H9 (cell line): Measurements from ENCODE around the gene ACP2. TPM values are rescaled to one million over a fixed set of nuclear protein-coding genes. Genes with fewer than 3 reads are reported as not detected.

Experiments
- DNase-seq: peaks from one replicate; pipeline ENCODE4 v3.0.0-alpha.2; 2017
- H2AFZ ChIP-seq: one replicate; pipeline ENCODE4 v1.6.1; 2013; ENCODE audit warnings: mild to moderate bottlenecking, low read length, control low read depth, moderate library complexity
- H2AK5ac ChIP-seq: 2 replicates; pipeline ENCODE4 v1.6.1; 2013; ENCODE audit warnings: low read length, control low read depth, mixed read lengths; ENCODE audit not compliant: insufficient read length
- H2BK120ac ChIP-seq: one replicate; pipeline ENCODE4 v1.6.1; 2013; ENCODE audit warnings: low read depth, mild to moderate bottlenecking, low read length, control low read depth, inconsistent platforms; ENCODE audit not compliant: poor library complexity, severe bottlenecking
- H2BK12ac ChIP-seq: 2 replicates; pipeline ENCODE4 v1.6.1; 2013; ENCODE audit warnings: low read length, control low read depth, mixed read lengths, low read depth; ENCODE audit not compliant: insufficient read length
- H2BK15ac ChIP-seq: 2 replicates; pipeline ENCODE4 v1.6.1; 2013; ENCODE audit warnings: low read depth, low read length, control low read depth
- H2BK20ac ChIP-seq: one replicate; pipeline ENCODE4 v1.6.1; 2013; ENCODE audit warnings: low read depth, mild to moderate bottlenecking, low read length, control low read depth, inconsistent platforms; ENCODE audit not compliant: poor library complexity, severe bottlenecking
- H2BK5ac ChIP-seq: 2 replicates; pipeline ENCODE4 v1.6.1; 2013; ENCODE audit warnings: low read length, control low read depth, mixed read lengths; ENCODE audit not compliant: insufficient read length
- H3K14ac ChIP-seq: 2 replicates; pipeline ENCODE4 v1.6.1; 2013; ENCODE audit warnings: low read length, control low read depth; ENCODE audit not compliant: insufficient read depth
- H3K18ac ChIP-seq: 2 replicates; pipeline ENCODE4 v1.6.1; 2013; ENCODE audit warnings: low read depth, mild to moderate bottlenecking, mixed read lengths, low read length, control low read depth; ENCODE audit not compliant: insufficient read length
- H3K23ac ChIP-seq: 2 replicates; pipeline ENCODE4 v1.6.1; 2013; ENCODE audit warnings: low read length, control low read depth, mixed read lengths, low read depth; ENCODE audit not compliant: insufficient read length
- H3K23me2 ChIP-seq: 2 replicates; pipeline ENCODE4 v1.6.1; 2013; ENCODE audit warnings: low read depth, mild to moderate bottlenecking, mixed read lengths, low read length, control low read depth; ENCODE audit not compliant: insufficient read length, poor library complexity, severe bottlenecking
- H3K27ac ChIP-seq: 2 replicates; pipeline ENCODE4 v1.5.1; 2013; ENCODE audit warnings: low read length, control low read depth, mixed read lengths, low read depth; ENCODE audit not compliant: insufficient read length
- H3K27me3 ChIP-seq: 2 replicates; pipeline ENCODE4 v1.6.1; 2013; ENCODE audit warnings: low read length, control low read depth, inconsistent platforms; ENCODE audit not compliant: insufficient read depth
- H3K4ac ChIP-seq: 2 replicates; pipeline ENCODE4 v1.6.1; 2013; ENCODE audit warnings: low read depth, mild to moderate bottlenecking, control low read depth, inconsistent platforms, low read length, moderate library complexity
- H3K4me1 ChIP-seq: 2 replicates; pipeline ENCODE4 v1.6.1; 2013; ENCODE audit warnings: low read length, control low read depth, inconsistent platforms; ENCODE audit not compliant: insufficient read depth
- H3K4me2 ChIP-seq: 2 replicates; pipeline ENCODE4 v1.6.1; 2013; ENCODE audit warnings: low read length, control low read depth, mixed read lengths; ENCODE audit not compliant: insufficient read length, insufficient read depth
- H3K56ac ChIP-seq: 2 replicates; pipeline ENCODE4 v1.6.1; 2013; ENCODE audit warnings: low read depth, mild to moderate bottlenecking, mixed read lengths, low read length, control low read depth; ENCODE audit not compliant: insufficient read length
- H3K79me1 ChIP-seq: 2 replicates; pipeline ENCODE4 v1.6.1; 2013; ENCODE audit warnings: low read depth, mild to moderate bottlenecking, moderate library complexity, low read length, control low read depth, inconsistent platforms; ENCODE audit not compliant: insufficient read depth, poor library complexity, severe bottlenecking
- H3K79me2 ChIP-seq: 2 replicates; pipeline ENCODE4 v1.6.1; 2013; ENCODE audit warnings: low read length, control low read depth, inconsistent platforms; ENCODE audit not compliant: insufficient read depth
- H3K9ac ChIP-seq: 2 replicates; pipeline ENCODE4 v1.6.1; 2013; ENCODE audit warnings: low read length, control low read depth, mixed read lengths; ENCODE audit not compliant: insufficient read length; ENCODE audit errors: extremely low read depth
- H3K9me3 ChIP-seq: one replicate; pipeline ENCODE4 v1.6.1; 2013; ENCODE audit warnings: low read depth, low read length, inconsistent platforms; ENCODE audit not compliant: control insufficient read depth
- H3T11ph ChIP-seq: one replicate; pipeline ENCODE4 v1.6.1; 2013; ENCODE audit warnings: mild to moderate bottlenecking, low read length, control low read depth, inconsistent platforms
- H4K20me1 ChIP-seq: one replicate; pipeline ENCODE4 v1.6.1; 2013; ENCODE audit not compliant: control insufficient read depth, insufficient read length, insufficient read depth
- H4K5ac ChIP-seq: 2 replicates; pipeline ENCODE4 v1.6.1; 2013; ENCODE audit warnings: low read depth, mild to moderate bottlenecking, mixed read lengths, low read length, control low read depth; ENCODE audit not compliant: insufficient read length
- H4K8ac ChIP-seq: replicated peaks from 2 replicates; pipeline ENCODE4 v1.6.1; 2013; ENCODE audit warnings: low read length, control low read depth, mixed read lengths, low read depth; ENCODE audit not compliant: insufficient read length
- H4K91ac ChIP-seq: 2 replicates; pipeline ENCODE4 v1.6.1; 2013; ENCODE audit warnings: low read depth, mild to moderate bottlenecking, moderate library complexity, mixed read lengths, low read length, control low read depth; ENCODE audit not compliant: insufficient read length
- H3K27ac Mint-ChIP-seq, 3 experiments: 2 replicates in 2 of 3; 3 replicates in 1 of 3; pipeline ENCODE4 v1.8.0; 2020 to 2021; ENCODE audit warnings: mixed read lengths in 3 of 3, mild to moderate bottlenecking in 1 of 3, moderate library complexity in 1 of 3
- H3K27me3 Mint-ChIP-seq: 2 replicates; pipeline ENCODE4 v1.8.0; 2021; ENCODE audit warnings: low read depth, mild to moderate bottlenecking, moderate library complexity, mixed read lengths
- H3K36me3 Mint-ChIP-seq, 3 experiments: 2 replicates in 2 of 3; 3 replicates in 1 of 3; pipeline ENCODE4 v1.8.0; 2020 to 2021; ENCODE audit warnings: low read depth in 3 of 3, mixed read lengths in 3 of 3; ENCODE audit not compliant: insufficient read depth in 1 of 3
- H3K4me1 Mint-ChIP-seq, 2 experiments: 2 replicates each; pipeline ENCODE4 v1.8.0; 2020; ENCODE audit warnings: mixed read lengths in 2 of 2
- H3K4me3 Mint-ChIP-seq, 2 experiments: 2 replicates in 1 of 2; 3 replicates in 1 of 2; pipeline ENCODE4 v1.8.0; 2020 to 2021; ENCODE audit warnings: mild to moderate bottlenecking in 2 of 2, mixed read lengths in 2 of 2, moderate library complexity in 1 of 2
- H3K9me3 Mint-ChIP-seq, 2 experiments: 2 replicates in 1 of 2; 3 replicates in 1 of 2; pipeline ENCODE4 v1.8.0; 2020; ENCODE audit warnings: mild to moderate bottlenecking in 2 of 2, mixed read lengths in 2 of 2, moderate library complexity in 1 of 2
- WGBS: extraction: QIAGEN DNeasy Blood & Tissue Kit; methylation state at CpG from one replicate; pipeline ENCODE4 v1.1.7; 2013; ENCODE audit warnings: missing lambda C conversion rate, low lambda C conversion rate, mixed read lengths; ENCODE audit not compliant: insufficient read length; ENCODE audit errors: extremely low coverage; 5-methylcytosine and 5-hydroxymethylcytosine counted together
- total RNA-seq: library from RNA; stranded (reverse); gene quantifications from 2 replicates; pipeline ENCODE4 v1.2.1, GENCODE V29; 2021
- TF ChIP-seq, protein P1 (sequence below): fragments of 200-600 bp; sonication (generic); conservative IDR thresholded peaks from 3 replicates; pipeline ENCODE4 v1.8.0; 2021; ENCODE audit warnings: antibody characterized with exemption, mild to moderate bottlenecking

The ACP2 gene
- total RNA-seq, 1 experiment from 2014 or later = 29.5 TPM

DNA sequence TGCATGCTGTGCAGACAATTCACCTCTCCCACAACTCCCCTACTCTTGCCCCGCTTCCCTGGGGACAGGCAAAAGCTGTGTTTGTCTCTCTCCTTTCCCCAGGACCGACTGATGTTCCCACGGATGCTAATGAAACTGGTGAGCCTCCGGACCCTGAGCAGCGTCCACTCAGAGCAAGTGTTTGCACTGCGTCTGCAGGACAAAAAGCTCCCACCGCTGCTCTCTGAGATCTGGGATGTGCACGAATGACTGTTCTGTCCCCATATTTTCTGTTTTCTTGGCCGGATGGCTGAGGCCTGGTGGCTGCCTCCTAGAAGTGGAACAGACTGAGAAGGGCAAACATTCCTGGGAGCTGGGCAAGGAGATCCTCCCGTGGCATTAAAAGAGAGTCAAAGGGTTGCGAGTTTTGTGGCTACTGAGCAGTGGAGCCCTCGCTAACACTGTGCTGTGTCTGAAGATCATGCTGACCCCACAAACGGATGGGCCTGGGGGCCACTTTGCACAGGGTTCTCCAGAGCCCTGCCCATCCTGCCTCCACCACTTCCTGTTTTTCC lies 19.9 kb upstream of the ACP2 start:
- peaks cover 12% of the 10 kb centered on the region; the same call in 1 of the 2 replicates for H3K79me2 ChIP-seq
- H3K9me3 Mint-ChIP-seq = no peaks in the 10 kb centered on the region

More for the DNA sequence above, 19.9 kb upstream of the ACP2 start:
- Histone ChIP-seq H3K4me2 (peak overlapping the region; percentile 54), H3K56ac (no peak overlapping the region), H3K4me1 (peaks cover 7% of the 10 kb centered on the region; the same call in 1 of the 2 replicates), H2AFZ (no peak overlapping the region), H4K20me1 (no peaks in the 10 kb centered on the region), H2BK5ac (no peak overlapping the region), H4K8ac (no peak overlapping the region), H3K23me2 (peaks cover 13% of the 10 kb centered on the region), H2BK15ac (no peak overlapping the region), H3K9me3 (no peaks in the 10 kb centered on the region), H4K5ac (no peak overlapping the region), H2BK20ac (no peak overlapping the region), H3K27me3 (no peaks in the 10 kb centered on the region), H3K27ac (peak overlapping the region; percentile 8), H2AK5ac (no peak overlapping the region), H3K14ac (no peak overlapping the region), H3T11ph (no peak overlapping the region), H4K91ac (no peak overlapping the region), H2BK120ac (no peak overlapping the region), H3K79me1 (no peaks in the 10 kb centered on the region), H3K4ac (no peak overlapping the region), H3K18ac (no peak overlapping the region), H3K23ac (no peak overlapping the region), H2BK12ac (no peak overlapping the region), H3K9ac (no peak overlapping the region)
- H3K27ac Mint-ChIP-seq = peak overlapping the region; percentile 80 to 98 (median 97)
- no peaks in the 10 kb centered on the region for H3K27me3 Mint-ChIP-seq
- H3K4me3 Mint-ChIP-seq = peak overlapping the region; percentile 84 to 91
- no peak for DNase-seq
- H3K36me3 Mint-ChIP-seq = peaks cover 0 to 6% (median 0%) of the 10 kb centered on the region in 3 experiments; a peak in 3 of 7 replicates
- WGBS = no CpG with 5 or more reads among the region's 13 CpGs
- TF ChIP-seq, protein P1, sequence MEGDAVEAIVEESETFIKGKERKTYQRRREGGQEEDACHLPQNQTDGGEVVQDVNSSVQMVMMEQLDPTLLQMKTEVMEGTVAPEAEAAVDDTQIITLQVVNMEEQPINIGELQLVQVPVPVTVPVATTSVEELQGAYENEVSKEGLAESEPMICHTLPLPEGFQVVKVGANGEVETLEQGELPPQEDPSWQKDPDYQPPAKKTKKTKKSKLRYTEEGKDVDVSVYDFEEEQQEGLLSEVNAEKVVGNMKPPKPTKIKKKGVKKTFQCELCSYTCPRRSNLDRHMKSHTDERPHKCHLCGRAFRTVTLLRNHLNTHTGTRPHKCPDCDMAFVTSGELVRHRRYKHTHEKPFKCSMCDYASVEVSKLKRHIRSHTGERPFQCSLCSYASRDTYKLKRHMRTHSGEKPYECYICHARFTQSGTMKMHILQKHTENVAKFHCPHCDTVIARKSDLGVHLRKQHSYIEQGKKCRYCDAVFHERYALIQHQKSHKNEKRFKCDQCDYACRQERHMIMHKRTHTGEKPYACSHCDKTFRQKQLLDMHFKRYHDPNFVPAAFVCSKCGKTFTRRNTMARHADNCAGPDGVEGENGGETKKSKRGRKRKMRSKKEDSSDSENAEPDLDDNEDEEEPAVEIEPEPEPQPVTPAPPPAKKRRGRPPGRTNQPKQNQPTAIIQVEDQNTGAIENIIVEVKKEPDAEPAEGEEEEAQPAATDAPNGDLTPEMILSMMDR = no peak
- H3K4me1 Mint-ChIP-seq = peaks cover 40 to 41% of the 10 kb centered on the region in 2 experiments
